ENCODE measurements around the gene SEPTIN7.

SEPTIN7 gene

DNA sequence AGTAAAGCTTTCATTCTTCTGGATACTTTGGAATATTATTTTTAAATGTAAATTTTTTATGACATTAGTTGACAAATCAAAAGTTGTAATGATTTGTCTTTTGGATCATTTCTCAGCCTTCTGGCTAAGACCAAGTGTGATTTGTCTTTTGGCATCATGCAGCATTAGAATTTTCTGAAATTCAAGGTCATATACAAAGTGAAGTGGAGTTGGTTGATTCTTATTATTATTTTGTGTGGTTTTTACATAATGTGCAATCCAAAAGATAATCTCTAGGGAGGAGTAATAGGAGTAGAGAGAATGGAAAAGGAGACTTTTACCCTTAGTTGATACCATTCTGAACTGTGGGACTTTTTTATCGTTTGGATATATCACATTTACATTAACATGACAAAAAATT, 24.2 kb upstream of the SEPTIN7 start:
- TF ChIP-seq, protein P1, sequence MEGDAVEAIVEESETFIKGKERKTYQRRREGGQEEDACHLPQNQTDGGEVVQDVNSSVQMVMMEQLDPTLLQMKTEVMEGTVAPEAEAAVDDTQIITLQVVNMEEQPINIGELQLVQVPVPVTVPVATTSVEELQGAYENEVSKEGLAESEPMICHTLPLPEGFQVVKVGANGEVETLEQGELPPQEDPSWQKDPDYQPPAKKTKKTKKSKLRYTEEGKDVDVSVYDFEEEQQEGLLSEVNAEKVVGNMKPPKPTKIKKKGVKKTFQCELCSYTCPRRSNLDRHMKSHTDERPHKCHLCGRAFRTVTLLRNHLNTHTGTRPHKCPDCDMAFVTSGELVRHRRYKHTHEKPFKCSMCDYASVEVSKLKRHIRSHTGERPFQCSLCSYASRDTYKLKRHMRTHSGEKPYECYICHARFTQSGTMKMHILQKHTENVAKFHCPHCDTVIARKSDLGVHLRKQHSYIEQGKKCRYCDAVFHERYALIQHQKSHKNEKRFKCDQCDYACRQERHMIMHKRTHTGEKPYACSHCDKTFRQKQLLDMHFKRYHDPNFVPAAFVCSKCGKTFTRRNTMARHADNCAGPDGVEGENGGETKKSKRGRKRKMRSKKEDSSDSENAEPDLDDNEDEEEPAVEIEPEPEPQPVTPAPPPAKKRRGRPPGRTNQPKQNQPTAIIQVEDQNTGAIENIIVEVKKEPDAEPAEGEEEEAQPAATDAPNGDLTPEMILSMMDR (IDR thresholded peaks at IDR 0.05; ENCODE audit: borderline replicate concordance, insufficient read depth, low read depth, low read length) = no peak

DNA sequence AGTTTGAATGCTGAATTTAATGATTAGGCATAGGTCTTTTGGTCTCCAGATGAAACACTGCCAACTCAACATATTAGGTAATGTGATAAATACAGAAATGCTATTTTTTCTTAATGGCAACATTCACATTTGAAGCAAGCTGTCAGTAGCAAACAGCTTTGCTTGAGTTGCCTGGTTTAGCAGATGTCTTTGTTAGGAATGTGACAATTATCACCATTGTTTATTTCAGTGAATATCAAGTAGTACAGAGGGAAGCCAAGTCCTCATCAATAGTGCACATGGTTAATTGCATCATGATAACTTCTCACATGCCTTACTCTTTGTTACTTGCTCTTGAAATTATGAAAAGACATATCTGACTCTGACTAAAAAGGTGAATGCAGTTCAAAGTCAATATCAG, 23.7 kb upstream of the SEPTIN7 start:
- H3K4me3 ChIP-seq (ENCODE audit: low read depth, low read length) = no peak overlapping the region
- TF ChIP-seq, protein P1 (IDR thresholded peaks at IDR 0.05; ENCODE audit: borderline replicate concordance, insufficient read depth, low read depth, low read length) = no peak

More for the DNA sequence above, 24.2 kb upstream of the SEPTIN7 start:
- no peak overlapping the region for H3K4me3 ChIP-seq (ENCODE audit: low read depth, low read length)

DNA sequence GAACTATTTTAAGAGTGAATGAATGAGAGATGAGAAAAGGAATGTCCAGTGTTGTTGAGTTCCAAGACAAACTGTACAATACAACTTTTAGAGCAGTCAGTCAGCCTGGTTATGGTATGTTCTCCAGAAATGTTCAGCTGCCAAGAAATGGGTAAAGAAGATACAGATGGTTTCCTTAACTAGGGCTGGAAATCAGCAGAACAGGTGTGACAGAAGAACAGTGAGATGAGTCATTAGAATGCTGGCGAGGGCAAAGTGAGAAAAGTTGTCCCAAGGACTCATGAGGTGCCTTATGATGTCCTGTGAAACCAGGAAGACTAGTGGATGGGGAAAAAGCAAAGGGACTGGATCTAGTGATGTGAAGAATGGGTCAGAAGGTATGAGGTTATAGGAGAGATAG, 20.8 kb upstream of the SEPTIN7 start:
- H3K4me3 ChIP-seq (ENCODE audit: low read depth, low read length) = no peak overlapping the region
- TF ChIP-seq, protein P1 (IDR thresholded peaks at IDR 0.05; ENCODE audit: borderline replicate concordance, insufficient read depth, low read depth, low read length) = no peak

DNA sequence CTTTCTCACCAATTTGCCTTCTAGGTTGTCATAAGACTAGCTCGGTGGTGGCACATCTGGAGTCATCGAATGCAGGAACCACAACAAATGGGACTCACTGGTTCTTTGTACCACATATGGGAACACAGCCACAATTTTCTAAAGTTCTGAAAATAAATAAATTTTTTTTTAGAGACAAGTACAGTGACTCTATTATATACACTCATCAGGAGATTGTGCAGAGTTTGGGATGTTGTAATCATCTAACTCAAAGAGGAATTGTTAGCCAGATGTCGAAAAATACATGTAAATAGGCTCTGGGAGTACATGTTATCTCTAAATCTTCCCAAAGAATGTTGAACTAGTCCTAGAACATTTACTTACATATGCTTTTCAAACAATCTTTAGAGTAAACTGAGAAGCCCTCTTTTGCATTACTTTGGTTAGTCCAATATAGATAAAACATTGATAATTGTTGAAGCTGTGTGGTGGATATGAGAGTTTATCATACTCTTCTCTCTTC, 19.6 kb upstream of the SEPTIN7 start:
- TF ChIP-seq, protein P1 (IDR thresholded peaks at IDR 0.05; ENCODE audit: borderline replicate concordance, insufficient read depth, low read depth, low read length) = no peak
- no peak overlapping the region for H3K4me3 ChIP-seq (ENCODE audit: low read depth, low read length)

DNA sequence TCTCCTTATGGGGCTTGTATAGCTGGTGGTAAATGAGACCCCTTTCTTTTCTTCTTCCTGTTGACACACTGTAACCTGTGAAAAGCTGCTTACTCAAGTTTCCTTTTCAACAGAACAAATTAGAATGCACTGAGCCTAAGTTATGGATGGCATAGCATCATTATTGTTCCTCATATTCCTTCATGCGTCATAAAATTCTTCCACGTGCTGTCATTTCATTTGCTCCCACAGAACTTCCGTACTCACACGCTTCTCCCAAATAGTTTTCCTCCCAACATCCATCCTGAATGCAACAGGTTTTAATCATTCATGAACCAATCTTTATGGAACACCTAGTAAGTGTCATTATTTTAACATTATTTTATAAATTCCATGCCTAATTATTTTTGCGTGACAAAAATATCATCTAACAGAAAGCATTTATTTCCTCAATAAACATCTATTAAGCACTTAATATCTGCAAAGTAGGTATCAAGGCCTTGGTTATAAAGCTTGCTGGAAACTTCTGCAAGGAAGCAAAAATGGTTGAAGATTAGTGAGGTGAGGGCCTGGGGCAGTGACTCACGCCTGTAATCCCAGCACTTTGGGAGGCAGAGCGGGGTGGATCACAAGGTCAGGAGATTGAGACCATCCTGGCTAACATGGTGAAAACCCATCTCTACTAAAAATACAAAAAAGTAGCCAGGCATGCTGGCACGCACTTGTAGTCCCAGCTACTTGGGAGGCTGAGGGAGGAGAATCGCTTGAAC, 18.9 kb upstream of the SEPTIN7 start:
- H3K4me3 ChIP-seq (ENCODE audit: low read depth, low read length) = no peak overlapping the region
- TF ChIP-seq, protein P1 (IDR thresholded peaks at IDR 0.05; ENCODE audit: borderline replicate concordance, insufficient read depth, low read depth, low read length) = no peak

DNA sequence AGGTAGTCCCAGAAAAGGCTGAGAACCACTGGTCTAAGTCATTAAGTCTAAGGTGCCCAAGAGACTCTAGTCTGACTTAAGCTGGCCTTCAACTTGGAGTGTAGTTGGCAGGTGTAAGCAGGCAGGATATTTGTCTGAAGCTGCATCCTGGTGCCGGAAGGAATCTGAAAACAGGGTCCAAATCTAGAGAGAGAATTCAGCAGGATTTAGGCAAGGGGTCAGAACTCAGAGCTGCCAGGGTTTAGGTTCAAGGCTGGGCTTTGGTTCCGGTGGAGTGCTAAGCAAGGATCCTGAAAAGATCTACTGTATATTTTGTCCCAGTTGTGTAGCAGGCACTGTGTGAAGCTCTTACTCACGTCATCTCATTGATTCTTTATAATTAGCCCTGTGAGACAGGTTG, 16.5 kb upstream of the SEPTIN7 start:
- TF ChIP-seq, protein P1 (IDR thresholded peaks at IDR 0.05; ENCODE audit: borderline replicate concordance, insufficient read depth, low read depth, low read length) = no peak
- no peak overlapping the region for H3K4me3 ChIP-seq (ENCODE audit: low read depth, low read length)

- H3K4me3 ChIP-seq (ENCODE audit: low read depth, low read length) = no peak overlapping the region
- TF ChIP-seq, protein P1 (IDR thresholded peaks at IDR 0.05; ENCODE audit: borderline replicate concordance, insufficient read depth, low read depth, low read length) = no peak
These were observed 15.6 kb upstream of the SEPTIN7 start for GRCh38 chr7:35785250-35785649.
